HG02571 (cell line): ENCODE results near the gene TMEM183A.
A peak's percentile ranks its signal among the peaks of the same experiment; 100 is the strongest.

Experiments used
- ATAC-seq: cut with Tn5 transposase; IDR thresholded peaks from one replicate; pipeline ENCODE4 v1.9.1; 2021; ENCODE audit warnings: mild to moderate bottlenecking, moderate library complexity; ENCODE audit not compliant: unreplicated experiment

Gene TMEM183A, protein sequence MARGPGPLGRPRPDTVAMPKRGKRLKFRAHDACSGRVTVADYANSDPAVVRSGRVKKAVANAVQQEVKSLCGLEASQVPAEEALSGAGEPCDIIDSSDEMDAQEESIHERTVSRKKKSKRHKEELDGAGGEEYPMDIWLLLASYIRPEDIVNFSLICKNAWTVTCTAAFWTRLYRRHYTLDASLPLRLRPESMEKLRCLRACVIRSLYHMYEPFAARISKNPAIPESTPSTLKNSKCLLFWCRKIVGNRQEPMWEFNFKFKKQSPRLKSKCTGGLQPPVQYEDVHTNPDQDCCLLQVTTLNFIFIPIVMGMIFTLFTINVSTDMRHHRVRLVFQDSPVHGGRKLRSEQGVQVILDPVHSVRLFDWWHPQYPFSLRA

DNA sequence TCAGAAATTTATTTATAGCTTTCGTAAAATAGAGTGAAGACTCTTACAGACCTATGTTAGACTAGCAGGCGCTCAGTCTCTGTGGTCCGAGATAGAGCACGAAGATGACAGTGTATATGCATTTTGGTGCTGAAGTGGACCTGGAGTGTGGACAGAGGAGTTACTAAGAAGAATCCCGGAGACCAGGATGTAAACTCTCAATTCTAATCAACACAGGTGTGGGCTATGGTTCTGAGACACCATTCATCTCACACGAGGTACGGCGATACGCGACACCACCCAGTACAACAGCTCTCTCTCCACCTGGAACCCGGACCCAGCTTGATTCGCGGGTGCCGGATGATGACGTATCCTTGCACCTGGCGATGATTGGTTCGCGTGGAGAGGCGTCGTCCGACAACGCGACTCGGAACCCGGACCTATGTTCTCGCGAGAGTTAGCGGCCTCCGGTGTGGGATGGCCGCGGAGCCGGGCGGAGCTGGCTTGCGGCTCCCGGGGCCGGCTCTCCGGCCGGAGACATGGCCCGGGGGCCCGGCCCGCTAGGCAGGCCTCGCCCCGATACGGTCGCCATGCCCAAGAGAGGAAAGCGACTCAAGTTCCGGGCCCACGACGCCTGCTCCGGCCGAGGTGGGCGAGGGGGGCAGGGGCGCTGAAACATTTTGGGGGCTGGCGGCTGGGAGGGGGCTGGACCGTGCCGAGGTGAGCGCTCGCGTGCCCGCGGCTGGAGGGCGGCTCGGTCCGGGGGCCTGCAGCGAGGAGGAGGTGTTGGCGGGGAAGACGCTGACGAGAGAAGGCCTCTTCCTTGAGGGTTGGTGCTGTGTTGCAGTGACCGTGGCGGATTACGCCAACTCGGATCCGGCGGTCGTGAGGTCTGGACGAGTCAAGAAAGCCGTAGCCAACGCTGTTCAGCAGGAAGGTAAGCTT, at the start of gene TMEM183A:
TMEM183A (plus strand) TSS at position 427 of the 924 bp plus-strand sequence; CDS start at position 519, 92 bp downstream.
- ATAC-seq: peak; percentile 93

- peak; percentile 97 for ATAC-seq
Observed at GRCh38 chr1:202957733-202958543, 49.2 kb upstream of the TMEM183A start, which contains the start of gene ADIPOR1. Gene ADIPOR1, minus strand, starts transcription at chr1:202958312. Its CDS starts 7,242 bp downstream, at chr1:202951070.

GRCh38 chr1:202958544-202959275, 48.5 kb upstream of the TMEM183A start:
- ATAC-seq: no peak

DNA sequence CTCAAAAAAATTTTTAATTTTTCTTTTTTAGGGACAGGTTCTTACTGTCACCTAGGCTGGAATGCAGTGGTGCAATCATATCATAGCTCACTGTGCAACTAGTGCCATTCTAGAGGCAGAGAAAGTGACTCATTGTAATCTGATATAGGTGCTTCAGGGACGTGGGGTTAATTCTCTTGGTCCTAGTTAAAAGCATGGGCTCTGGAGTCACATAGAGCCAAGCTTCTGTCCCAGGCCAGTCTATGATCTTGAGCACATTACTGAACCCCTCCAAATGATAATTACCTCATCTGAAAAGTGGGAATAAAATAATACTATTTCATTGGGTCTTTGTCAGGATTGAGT, 47.9 kb upstream of the TMEM183A start:
- no peak for ATAC-seq

DNA sequence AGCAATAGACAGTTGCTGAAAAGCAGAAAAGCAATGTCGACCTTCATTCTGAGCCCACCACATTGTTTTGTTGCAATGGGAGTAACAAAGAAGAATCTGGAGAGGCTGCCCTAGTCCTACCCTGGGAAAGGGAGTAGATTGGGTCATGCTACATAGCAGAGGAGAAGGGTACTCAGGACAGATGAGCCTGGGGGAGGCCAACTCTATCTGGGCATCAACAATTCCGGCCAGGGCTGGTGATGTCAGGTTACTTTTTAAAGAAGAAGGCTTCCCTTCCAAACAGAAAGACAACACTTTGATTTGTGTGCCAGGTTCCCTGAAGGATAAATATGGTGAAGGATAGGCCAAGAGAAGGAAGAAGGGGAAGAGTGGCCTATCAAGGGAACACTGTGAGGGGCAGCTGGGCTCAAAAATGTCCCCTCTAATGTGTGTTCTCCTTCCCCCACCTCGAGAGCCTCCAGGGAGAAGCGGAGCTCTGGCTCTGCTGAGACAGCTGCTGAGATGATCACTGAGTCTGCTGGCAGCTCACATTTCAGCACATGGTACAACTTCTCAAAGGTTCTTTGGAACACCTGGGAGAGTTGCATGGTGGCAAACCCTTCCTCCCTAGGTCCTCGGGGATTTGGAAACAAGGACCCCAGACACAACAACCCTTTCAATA, 45.8 kb upstream of the TMEM183A start:
- no peak for ATAC-seq

DNA sequence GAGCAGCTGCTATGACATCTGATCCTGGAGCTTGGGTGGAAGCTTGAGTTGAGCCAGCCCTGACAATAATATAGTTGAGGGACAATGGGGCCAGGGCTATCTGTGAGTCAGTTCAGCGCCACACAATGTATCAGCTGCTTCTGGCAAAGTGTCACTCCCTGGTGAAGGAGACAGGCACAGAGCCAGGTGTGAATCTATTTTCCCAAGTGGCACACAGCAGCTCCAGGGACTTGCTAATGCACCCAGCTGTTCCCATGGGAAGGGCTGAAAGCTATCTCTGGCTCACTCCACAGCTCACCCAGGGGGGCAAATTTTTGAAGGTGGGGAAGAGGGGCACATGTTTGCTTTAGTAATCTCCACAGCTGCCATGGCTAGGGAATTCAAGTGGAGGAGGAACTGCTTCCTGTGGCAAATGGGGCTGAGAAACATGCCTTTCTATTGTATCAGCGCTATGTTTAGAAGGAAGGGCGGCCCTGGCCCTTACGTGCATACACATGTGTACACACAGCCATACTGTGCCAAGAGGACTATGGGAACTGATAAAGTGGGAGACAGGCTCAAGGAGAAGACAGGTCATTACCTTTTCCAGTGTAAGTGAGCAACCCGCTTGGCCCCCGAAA, 42.3 kb upstream of the TMEM183A start:
- ATAC-seq: no peak

DNA sequence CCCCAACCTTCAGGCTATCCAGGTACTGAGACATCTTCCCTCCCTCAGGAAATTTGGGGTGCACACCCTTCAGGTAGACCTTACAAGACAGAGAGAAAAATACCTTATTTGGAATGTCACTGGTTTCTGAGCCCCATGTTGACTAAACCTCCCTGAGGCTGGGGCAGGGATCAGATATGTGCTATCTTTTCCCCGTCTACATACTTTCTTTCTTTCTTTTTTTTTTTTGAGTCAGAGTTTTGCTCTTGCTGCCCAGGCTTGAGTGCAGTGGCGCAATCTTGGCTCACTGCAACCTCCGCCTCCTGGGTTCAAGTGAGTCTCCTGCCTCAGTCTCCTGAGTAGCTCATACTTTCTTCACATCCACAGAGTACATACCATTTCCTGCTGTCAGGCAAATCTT, 41.8 kb upstream of the TMEM183A start:
- ATAC-seq: no peak

- no peak for ATAC-seq
Observed at GRCh38 chr1:202966006-202966898, 40.9 kb upstream of the TMEM183A start.

- ATAC-seq: peak; percentile 5
Observed at GRCh38 chr1:202967684-202968281, 39.4 kb upstream of the TMEM183A start.

- ATAC-seq: no peak
Observed at GRCh38 chr1:202968351-202968750, 38.8 kb upstream of the TMEM183A start.

- ATAC-seq: no peak
Observed at GRCh38 chr1:202968895-202969295, 38.3 kb upstream of the TMEM183A start.

GRCh38 chr1:202972046-202972445, 35.1 kb upstream of the TMEM183A start:
- ATAC-seq: no peak

- ATAC-seq: no peak
Observed at GRCh38 chr1:202974856-202975255, 32.3 kb upstream of the TMEM183A start.

DNA sequence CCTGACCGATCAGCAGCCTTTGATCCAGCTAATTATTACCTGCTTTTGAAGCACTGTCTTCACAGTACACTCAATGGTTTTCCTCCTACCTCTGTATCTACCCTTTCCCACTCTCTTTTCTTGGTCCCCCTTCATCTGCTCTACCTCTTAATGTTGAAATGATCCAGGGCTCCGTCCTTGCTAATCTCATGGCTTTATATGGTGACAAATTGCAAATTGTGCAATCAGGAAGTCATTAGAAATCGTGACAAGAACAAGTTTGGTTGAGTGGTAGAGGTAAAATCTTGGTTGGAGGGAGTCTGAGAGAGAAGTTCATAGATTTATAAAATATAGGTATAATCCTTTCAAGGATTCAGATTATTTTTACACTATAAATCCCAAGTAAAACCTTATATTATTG, 30.5 kb upstream of the TMEM183A start:
- ATAC-seq: no peak

DNA sequence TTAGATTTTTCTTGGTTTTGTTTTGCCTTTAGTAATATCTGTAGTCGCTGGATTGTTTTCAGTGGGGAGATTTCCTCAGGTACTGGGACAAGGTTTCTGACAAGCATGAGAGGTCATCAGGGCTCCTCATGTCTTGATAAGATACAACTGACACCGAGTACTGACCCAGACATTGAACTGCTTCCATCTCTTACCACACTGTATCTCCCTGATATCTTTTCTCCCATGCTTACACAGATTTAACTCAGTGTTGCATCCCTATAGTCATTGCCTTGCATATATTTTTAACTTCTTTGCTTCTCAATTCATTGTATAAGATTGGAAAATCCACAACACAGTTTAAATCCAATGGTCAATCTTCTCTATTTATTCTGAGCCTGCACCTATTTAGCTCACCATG, 27.7 kb upstream of the TMEM183A start:
- ATAC-seq: no peak

DNA sequence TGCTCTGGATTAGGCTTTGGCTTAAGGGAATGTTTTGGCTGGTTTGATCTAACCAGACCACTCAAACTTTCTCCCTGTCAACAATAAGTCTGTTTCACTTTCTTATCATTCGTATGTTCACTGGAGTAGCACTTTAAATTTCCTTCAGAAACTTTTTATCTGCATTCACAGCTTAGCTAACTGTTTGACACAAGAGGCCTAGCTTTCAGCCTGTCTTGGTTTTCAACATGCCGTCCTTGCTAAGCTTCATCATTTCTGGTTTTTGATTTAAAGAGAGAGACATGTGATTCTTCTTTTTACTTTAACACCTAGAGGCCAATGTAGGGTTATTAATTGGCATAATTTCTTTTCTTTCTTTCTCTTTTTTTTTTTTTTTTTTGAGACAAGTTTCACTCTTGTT, 25.2 kb upstream of the TMEM183A start:
- no peak for ATAC-seq

GRCh38 chr1:202982715-202983430, 24.3 kb upstream of the TMEM183A start:
- no peak for ATAC-seq
